ENCODE results near the gene OR2K2.
"Not testable (repeated sequence)": the region's sequence is repeated elsewhere in the genome, so short reads cannot be mapped to it uniquely, and the experiment has no call there.

OR2K2 gene

GRCh38 chr9:111330124-111330523, at the start of gene OR2K2:
TSS of gene OR2K2 (minus strand) at chr9:111330224. CDS start at chr9:111328433, 1,791 bp downstream.
- DNase-seq (ENCODE audit: low read depth): no peak

DNA sequence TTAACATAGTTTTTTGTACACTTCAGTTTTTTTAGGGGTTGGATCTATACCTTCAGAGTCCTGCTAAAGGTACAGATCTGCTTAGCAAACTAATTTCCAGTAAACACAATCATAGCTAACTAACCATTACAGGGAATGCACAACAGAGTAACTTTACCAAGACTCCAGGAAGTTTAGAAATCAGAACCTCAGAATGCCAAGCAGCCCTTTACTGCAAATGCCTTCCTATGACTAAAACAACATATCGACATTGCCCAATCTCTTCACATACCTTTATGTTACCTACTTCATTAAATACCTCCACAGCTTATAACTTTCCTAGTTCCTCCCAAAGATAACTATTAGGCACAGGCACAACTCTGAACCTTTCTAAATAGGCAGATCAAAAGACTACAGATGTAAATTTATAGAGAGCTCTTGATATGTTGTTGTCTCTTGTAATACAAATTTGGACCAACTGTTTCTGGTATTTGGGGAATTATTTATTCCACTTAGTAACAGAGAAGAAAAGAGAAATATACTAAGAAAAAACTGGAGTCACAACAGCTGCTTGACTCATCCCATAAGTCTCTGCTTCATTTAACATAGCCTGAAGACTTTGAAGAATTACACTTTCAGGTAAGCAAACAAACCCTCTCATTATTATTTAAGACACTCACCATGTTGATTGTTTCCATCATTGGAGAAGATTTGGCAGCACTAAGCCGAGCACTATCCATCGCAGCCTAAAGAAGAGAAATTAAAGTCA, 46.0 kb upstream of the OR2K2 start:
- DNase-seq (ENCODE audit: low read depth): no peak

DNA sequence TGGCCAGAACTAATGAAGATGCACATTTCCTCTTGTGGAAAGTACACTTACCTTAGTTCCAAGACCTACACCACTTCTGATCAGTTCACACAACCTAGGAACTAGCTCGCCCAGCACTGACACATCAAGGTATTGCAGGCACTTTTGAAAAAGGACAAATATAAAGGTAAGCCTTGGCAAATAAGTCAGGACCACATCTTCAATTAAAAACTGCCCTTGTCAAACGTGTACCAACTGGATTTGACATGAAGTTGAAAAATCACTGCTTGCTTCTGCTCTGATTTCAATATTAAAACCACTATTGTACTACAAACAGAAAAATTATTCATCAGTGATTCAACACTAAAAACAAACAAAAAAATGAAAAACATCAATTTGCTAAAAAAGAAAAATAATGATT, 45.0 kb upstream of the OR2K2 start:
- DNase-seq (ENCODE audit: low read depth): no peak

GRCh38 chr9:111372297-111372696, 42.3 kb upstream of the OR2K2 start:
- no peak for DNase-seq (ENCODE audit: low read depth)

DNA sequence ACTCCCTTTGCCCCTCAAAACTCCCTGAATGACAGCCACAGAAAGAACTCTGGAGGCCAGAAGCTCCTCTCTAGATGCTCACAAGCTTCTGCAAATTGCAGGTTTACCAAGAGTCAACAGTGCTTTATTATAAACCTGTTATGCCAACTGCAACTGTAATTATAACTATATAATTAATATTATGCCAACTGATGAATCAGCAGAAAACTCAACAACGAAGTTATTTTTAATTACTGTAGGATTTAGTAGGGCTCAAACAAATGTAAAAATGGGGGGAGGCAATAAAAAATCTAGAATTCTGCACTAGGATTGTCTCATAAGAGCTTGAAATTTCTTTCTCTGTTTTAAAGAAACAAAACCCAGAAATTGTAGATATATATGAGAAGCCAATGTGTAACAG, 37.0 kb upstream of the OR2K2 start:
- DNase-seq (ENCODE audit: low read depth): no peak

DNA sequence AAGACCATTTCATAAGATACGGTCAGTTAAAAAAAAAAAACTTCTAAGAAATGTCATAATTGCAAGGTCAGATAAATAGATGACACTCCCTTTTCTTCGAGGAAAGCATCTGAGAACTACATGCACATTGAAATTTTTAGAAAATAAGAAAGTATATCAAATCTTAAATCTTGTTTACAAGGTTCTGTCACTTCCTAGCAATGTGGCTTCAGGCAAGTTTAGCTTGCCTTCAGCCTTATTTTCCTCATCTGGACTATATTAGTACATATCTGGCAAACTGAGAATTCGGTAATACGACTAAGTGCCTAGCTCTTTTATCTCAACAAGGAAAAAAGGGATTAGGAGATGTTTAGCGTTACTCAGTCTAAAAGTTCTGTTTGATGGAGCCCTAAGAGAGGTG, 32.5 kb upstream of the OR2K2 start:
- no peak for DNase-seq (ENCODE audit: low read depth)

DNA sequence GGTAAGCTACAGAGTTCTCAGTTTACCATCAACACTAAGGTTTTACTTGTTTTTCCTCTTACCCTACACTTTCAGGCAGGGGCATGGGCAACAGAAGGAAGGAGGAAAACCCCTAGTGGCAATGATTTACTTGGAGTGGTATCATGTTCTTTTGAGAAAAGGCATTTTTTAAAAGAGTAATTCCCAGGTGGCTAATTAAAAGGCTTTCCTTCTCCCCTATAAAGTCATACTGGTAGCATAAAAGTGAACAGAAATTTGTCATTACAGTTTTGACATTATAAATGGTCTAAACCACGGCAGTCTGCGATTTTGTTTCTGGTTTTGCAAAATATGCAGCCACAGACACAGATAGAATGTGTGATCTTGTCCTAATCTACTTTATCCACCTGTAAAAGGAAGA, 30.9 kb upstream of the OR2K2 start:
- DNase-seq (ENCODE audit: low read depth): no peak

DNA sequence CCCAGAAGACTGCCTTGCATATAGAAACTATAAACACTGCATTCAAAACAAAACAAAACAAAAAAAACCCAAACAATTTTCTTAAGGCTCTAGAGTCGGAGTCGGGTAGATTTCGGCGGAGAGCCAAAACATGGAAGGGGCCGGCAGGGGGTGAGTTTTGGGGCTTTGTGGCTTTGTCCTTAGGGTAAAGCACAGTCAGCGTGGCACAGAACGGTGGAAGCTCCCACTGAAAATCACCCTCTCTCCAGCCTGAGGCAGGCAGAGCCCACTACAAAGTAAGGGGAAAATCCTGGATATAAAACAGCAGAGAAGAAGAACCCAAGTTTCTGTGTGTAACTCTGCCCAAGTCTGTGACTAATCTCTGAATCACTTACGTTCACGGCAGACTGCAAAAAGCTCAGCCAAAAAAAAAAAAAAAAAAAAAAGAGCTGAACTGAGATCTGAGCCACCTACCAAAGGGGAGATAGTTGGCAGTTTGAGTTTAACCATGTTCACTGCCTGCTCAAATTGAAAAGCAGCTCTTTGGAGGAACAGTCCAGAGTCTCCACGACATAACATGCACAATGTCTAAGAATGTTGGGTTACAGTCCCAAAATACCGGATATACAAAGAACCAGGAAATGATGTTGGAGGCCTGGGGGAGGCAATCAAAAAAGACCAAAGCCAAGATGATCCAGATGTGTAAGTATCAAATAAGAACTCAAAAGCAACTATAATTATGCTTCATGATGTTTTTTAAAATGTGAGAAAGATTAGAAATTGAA, 26.6 kb upstream of the OR2K2 start:
- DNase-seq (ENCODE audit: low read depth): no peak

GRCh38 chr9:111352545-111352944, 22.5 kb upstream of the OR2K2 start:
- DNase-seq (ENCODE audit: low read depth): no peak

DNA sequence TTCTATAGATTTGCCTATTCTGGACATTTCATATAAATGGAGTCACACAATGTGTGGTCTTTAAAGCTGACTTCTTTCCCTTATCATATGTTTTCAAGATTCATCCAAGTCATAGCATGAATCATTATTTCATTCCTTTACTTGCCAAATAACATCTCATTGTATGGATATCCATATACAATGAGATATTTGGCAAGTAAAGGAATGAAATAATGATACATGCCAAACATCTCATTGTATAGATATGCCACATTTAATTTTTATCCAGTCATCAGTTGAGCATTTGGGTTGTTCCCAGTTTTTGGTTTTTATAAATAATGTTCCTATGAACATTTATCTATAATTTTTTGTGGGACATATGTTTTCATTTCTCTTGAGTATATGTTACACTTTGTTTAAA, 20.5 kb upstream of the OR2K2 start:
- DNase-seq (ENCODE audit: low read depth): no peak

DNA sequence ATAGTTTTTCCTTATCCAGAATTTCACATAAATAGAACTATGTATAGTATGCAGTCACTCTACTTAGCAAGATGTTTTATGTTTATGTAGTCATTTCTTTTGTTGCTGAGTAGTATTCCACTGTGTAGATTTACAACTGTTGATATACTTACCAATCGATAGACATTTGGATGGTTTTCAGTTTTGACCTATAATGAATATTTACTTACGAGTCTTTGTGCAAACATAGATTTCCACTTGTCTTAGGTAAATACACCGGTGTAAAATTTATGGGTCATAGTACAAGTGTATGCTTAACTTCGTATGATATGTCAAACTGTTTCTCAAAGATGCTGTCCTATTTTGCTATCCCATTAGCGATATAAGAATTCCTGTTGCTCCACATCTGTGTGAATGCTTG, 19.7 kb upstream of the OR2K2 start:
- no peak for DNase-seq (ENCODE audit: low read depth)

- DNase-seq (ENCODE audit: low read depth): no peak
These were observed 18.8 kb upstream of the OR2K2 start for GRCh38 chr9:111348821-111349271.

- not testable (repeated sequence) for DNase-seq (ENCODE audit: low read depth)
These were observed 4.4 kb upstream of the OR2K2 start for GRCh38 chr9:111334318-111334863.

GRCh38 chr9:111320631-111321030, 9.4 kb downstream of the OR2K2 start:
- DNase-seq (ENCODE audit: low read depth): no peak

- no peak for DNase-seq (ENCODE audit: low read depth)
These were observed 13.2 kb downstream of the OR2K2 start for GRCh38 chr9:111316796-111317195.

- no peak for DNase-seq (ENCODE audit: low read depth)
These were observed 24.1 kb downstream of the OR2K2 start for GRCh38 chr9:111305914-111306313.

- not testable (repeated sequence) for DNase-seq (ENCODE audit: low read depth)
These were observed 26.0 kb downstream of the OR2K2 start for GRCh38 chr9:111304000-111304399.

DNA sequence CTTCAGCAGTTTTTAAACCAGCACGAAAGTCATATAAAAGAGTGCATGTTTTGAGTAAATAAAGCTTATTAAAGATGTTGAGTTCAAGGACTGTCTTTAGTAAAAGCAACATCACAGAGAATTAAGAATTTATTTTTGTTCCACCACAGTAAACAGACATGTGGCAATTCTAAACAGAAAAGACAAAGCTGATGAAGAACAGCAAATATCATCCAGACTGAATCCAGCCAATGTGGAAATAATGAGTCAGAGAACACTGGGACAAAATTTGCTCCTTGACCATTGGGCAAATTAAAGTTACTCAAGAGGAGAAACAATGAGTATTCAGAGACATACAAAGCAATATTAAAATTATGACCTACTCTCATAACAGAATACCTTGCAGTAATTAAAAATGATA, 28.8 kb downstream of the OR2K2 start:
- DNase-seq (ENCODE audit: low read depth): no peak

DNA sequence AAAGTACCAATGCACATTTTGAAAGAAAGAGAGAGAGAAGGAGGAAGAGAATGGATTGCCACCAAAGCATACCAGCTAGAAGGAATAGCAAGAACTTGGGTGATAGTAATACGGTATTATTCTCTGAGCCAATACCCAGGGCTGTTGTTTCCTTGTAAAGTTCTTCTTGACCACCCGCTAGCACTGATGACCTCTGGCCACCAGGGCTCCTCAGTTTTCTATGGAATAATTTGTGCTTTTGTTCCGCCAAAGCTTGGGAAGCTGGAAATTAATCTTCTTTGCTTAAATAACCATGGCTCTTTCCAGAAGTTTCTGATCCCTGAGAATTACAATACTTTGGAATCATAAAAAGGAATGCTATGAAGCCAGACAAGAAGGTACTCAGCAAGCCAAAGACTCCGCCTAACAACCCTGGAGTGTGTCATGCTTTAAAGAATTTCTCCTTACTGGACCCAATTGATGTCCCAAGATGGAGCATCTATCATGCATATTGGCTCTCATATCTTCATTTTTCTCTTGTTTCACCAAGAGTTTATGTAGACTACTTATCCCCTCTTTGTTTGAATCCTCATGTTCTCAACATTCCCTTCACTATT, 29.8 kb downstream of the OR2K2 start:
- DNase-seq (ENCODE audit: low read depth): no peak

DNA sequence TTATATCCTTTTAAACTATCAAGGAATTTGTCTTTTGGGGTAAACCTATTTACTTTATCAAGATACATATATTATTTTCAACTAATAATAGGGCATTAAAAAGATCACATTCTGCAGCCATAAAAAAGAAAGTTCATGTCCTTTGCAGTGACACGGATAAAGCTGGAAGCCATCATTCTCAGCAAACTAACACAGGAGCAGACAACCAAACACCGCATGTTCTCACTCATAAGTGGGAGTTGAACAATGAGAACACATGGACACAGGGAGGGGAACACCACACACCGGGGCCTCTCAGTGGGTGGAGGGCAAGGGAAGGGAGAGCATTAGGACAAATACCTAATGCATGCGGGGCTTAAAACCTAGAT, 30.4 kb downstream of the OR2K2 start:
- not testable (repeated sequence) for DNase-seq (ENCODE audit: low read depth)

DNA sequence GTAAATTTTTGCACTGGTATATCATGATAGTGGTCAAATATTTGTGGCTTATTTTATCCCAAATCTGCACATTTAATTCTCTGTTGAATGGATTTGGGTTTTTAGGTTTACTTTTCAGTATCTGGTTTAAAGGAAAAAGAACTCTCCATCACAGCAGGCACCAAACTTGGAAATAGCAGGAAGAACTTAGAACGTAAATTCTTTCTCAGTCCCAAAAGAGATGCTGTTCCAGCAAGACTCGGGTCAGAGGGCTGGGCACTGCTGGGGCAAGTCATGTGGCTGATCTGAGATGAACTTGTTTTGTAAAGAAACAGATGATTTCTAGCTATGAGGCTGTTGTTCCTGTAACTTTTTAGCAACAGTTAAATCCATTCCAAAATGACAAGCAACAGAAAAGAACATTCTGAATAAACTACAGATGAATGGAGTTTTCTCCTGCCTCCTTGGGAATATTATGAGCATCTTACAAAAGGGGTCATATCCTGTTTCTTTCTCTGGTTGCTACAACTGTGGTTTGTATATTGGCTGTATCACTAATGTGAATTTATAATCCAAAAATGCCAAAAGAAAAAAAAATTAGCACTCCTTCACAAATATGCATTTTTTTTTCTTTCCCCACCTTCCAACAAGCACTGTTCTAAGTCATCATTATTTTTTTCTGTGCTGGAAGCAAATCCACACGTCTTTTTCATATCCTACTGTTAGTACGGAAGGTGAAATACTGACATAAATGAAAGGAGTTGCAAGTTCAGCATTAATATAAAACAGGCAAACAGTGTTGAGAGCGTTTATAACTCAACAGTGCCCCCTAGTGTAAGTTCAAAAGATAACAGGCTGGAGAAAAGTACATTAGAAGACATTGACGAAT, 31.1 kb downstream of the OR2K2 start:
- no peak for DNase-seq (ENCODE audit: low read depth)

- DNase-seq (ENCODE audit: low read depth): no peak
These were observed 31.9 kb downstream of the OR2K2 start for GRCh38 chr9:111298111-111298510.
